ENCODE data around the gene PPCS.

PPCS gene

DNA sequence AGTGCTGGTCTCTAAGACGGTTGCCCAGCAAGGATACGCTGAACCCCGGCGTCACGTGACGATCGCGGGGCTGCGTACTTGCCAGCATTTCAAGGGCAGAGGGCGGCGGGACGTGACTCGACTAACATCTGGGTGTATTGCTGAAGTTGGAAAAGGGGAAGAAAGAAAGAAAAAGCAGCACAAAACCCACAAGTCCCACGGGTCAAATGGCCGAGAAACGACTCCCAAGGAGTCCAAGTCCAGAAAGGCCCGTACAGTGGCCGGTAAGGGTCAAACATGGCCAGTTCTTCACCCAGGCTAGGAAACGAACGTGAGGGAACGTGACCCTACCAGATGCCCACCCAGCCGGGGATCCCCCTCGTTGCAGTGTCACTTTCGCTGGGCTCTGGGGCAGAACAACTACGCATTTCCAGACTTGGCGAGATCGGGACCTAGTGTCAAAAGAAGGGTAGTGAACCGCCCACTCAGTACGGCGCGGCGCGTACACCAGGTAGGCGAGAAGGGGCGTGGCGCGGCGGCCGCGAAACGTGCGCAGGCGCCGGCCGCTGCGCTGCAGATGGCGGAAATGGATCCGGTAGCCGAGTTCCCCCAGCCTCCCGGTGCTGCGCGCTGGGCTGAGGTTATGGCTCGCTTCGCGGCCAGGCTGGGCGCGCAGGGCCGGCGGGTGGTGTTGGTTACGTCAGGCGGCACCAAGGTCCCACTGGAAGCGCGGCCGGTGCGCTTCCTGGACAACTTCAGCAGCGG lies at the start of gene PPCS, which contains the start of gene ZMYND12:
Gene PPCS (plus strand): TSS at position 534 of the 744 bp plus-strand sequence. CDS start 23 bp downstream, at position 557.
Gene ZMYND12 (minus strand): TSS at position 13 of the 744 bp plus-strand sequence. CDS start 25 bp downstream, outside the sequence.
- DNase-seq (ENCODE audit: low spot score): peak; percentile 85

DNA sequence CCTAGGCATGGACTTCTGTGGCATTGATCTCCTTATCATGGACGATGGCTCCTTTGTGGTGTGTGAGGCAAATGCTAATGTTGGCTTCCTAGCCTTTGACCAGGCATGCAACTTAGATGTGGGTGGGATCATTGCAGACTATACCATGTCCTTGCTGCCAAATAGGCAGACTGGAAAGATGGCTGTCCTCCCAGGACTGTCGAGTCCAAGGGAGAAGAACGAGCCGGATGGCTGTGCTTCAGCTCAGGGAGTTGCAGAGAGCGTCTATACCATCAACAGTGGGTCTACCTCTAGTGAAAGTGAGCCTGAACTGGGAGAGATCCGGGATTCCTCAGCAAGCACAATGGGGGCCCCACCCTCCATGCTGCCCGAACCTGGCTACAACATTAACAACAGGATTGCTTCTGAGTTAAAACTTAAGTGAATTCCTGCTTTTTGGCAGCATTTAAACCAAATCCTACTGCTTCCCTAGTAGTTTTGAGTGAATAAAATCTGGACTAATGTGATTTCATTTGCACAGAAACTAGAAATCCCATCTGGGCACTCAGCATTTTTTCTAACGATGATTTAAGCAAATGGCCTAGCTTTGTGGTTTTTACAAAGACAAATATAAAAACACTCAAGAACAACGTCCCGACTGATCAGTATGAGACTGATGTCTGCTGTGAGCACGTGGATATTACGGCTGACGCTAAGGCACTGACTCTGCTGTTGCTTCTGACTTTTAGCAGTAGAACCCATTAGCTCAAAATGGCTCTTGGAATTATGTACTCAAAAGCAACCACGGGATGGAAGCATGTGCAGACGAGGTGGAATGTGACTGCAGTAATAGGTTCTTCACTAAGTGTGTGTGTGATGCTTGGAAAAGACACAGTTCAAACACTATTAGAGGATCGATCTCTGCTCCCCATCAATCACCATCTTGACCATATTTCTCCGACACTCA lies 41.5 kb upstream of the PPCS start:
- no peak for DNase-seq (ENCODE audit: low spot score)

DNA sequence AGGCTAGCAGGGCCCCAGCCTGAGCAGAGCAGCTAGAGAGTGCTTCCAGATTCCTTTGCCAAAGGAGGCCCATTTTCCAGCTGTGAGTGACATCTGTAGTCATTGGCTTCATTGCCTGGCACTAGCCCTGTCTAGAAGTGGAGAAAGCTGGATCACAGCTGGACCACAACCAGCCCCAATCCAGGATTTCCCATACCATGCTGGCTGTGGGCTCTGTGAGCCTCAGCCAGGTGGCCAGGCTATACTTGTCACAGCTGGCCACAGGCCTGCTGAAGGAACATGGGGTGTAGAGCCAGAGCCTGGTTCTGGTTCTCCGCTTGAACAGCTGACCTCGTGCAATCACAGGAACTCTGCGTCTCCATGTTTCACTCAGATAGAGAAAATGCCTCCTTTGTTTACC lies 39.2 kb upstream of the PPCS start:
- no peak for DNase-seq (ENCODE audit: low spot score)

DNA sequence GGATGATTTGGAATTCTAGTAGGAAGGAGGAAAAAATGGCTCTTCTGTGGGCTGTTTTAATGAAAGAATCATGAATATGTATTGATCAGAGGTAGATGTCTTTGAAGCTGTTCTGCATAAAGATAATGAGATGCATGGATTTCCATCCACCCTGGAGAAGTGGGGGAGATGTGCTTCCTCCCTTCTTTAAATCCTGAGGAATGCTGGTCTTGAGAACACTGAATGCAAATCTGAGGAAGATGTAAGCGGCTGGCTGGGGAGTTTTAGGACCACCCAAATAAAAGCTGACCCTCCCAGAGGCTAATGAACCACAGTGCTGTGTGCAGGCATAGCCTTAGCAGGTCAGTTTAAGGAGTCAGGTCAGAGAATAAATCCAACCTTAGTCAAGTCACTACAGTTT lies 37.8 kb upstream of the PPCS start:
- no peak for DNase-seq (ENCODE audit: low spot score)

DNA sequence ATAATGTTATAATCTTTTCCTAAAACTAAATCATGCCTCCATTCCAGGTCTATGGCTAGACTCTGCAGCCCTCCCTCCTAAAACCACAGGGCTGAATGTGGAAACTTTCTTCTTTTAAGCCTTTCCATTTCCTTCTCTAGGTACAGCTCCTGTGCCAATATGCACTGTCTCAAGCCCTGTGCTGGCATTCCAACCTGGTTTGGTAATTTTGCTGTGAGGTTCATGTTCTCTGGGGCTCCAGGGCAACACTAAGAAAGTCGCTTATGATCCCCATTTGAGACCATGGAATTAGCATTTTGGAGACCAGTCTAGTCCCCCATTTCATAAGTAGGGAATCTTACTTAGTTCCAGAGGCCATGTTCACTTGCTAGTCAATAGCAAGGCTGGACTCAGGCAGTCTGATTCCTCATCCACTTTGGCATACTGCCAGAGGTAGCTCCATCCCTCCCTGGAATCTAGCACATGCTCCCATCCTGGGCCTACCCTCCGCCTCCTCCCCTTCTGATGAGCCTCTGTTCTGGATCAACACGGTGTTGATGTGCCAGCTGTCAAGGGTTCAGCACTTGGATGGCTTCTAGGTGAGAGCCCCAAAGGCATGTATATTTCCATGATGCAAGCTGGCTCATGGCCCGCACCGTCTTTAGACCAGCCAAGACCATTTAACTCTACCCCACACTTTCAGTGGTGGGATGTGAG lies 37.1 kb upstream of the PPCS start:
- DNase-seq (ENCODE audit: low spot score): peak; percentile 5

DNA sequence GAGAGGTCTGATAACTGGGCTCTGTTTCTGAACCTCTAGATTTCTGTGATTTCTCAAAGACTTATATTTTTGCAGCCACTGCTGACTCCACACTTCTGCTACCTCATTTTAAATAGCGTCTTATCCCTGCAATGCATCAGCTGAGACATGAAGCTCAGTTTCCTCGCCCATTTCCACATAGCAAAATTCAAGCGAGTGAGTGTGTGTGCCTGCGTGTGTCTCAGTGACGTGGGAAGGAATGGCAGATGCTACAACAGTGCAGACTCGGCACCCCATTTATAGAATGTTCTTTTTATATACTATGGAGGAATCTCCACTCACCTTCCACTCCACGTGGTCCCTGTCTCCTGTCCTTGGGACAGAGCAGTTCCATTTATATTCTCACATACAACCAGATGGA lies 36.2 kb upstream of the PPCS start:
- peak; percentile 56 for DNase-seq (ENCODE audit: low spot score)

DNA sequence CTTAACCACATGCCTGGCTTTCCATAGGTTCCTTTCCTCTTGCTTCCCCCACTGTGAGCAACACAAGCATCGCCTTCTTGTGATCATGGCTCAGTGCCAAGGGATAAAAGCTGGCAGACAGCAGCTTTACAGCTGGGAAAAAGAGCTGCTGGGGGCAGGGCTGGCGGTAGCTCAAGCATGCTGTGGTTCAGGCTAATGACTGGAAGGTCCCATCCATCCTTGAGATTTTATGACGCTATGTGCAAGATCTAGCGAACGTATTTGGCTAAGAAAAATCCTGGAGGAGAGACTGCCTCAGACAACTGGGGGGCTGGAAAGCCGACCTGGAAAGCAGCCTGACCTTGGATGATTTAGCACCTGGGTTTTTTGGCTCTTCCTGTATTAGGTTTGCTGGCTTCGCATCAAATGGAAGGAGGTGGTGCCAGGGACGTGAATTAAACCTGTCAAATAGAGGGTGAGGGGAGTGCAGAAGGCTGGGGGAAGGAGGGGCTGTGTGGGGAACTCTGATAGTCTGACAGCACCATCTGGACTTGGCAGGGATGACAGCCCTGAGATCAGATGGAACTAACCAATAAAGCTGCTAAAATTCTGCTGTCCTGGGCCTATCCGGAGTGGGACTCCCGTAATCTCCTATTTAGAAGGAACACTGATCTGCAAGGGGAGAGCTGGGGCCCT lies 35.3 kb upstream of the PPCS start:
- DNase-seq (ENCODE audit: low spot score): peak; percentile 77

DNA sequence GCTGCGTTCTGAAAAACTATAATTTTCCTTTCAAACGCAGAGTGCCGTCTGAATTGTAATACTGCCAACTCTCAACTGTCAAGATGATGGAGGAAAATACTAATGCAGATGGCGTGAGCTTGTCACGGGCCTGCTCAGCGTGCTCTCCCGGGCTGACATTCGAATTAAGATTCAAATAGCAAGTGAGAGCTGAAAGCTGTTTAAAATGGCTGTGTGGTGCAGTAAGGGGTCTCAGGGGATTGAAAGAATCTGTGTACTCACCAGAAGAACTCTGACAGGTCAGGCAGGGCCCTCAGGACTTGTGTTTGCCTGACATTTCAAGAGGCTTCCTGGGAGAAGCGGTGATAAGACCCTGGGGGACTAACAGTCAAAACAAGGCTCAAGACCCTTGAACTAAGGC lies 33.6 kb upstream of the PPCS start:
- peak; percentile 34 for DNase-seq (ENCODE audit: low spot score)

DNA sequence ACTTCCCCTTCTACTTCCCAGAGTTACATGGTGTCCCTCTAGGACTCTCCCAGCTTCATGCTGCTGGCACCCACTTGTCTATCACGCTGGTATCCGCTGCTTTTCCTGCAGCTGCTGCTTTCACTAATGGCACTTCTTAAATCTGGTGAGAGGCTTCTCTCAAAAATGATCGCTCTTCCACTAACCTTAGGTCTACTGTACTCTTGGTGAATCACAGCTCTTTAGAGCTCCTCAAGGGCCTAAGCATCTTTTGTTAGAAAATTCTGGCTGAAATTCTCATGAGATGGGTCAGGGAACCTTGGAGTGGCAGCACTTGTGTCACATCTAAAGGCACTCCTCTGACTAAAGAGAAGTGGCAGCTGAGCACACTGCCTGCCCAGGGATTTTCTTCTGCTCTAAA lies 32.7 kb upstream of the PPCS start:
- no peak for DNase-seq (ENCODE audit: low spot score)

DNA sequence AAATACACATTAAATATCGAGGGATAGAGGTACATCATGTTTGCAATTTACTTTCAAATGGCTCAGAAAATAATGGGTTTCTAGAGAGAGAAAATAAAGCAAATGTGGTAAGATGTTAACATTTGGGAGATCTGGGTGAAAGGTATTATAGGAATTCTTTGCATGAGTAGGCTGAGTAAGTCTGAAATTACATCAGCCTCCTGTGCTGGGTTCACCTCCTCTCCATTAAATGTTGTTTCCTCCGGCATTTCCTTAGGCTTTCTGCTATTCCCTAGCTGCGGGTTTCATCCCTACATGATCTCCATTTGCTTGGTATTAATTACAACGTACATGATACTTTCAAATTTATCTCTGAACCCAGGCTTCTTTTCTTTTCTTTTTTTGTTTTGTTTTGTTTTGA lies 32.1 kb upstream of the PPCS start:
- DNase-seq (ENCODE audit: low spot score): no peak

DNA sequence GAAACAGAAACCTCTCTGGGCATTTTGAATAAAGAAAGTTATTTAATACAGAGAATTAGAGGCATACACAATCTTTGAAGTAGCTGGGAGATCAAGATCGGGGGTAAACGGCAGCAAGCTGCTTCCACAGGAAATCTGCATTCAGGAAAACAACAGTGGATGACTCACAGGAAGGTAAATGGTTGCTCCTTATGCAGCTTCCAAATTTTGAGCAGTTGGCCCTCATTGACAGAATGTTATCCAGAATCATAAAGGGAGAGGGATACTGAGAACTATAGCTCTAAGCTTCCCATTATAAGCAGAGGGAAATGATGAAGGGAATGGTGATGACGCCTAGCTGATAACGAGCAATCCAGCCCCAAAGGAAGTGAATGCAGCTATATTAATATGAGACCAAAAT lies 29.1 kb upstream of the PPCS start:
- DNase-seq (ENCODE audit: low spot score): no peak

DNA sequence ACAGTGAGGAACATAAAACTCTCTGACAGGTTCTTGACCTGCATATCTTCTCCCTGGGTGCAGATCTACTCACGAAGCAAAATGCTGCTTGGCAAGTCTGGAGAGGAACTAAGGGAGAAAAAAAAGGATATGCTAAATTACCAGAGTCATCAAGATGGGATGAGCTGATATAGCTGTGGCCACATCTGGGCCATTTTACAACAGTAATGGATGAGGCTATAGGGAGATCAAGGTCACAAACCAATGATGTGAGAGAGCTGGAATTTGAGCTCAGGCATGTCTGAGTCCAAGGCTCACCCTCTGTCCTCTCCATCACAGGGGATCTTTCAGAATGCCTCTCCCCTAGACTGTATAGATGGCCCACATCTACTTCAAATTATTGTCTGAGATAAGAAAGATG lies 26.7 kb upstream of the PPCS start:
- no peak for DNase-seq (ENCODE audit: low spot score)

DNA sequence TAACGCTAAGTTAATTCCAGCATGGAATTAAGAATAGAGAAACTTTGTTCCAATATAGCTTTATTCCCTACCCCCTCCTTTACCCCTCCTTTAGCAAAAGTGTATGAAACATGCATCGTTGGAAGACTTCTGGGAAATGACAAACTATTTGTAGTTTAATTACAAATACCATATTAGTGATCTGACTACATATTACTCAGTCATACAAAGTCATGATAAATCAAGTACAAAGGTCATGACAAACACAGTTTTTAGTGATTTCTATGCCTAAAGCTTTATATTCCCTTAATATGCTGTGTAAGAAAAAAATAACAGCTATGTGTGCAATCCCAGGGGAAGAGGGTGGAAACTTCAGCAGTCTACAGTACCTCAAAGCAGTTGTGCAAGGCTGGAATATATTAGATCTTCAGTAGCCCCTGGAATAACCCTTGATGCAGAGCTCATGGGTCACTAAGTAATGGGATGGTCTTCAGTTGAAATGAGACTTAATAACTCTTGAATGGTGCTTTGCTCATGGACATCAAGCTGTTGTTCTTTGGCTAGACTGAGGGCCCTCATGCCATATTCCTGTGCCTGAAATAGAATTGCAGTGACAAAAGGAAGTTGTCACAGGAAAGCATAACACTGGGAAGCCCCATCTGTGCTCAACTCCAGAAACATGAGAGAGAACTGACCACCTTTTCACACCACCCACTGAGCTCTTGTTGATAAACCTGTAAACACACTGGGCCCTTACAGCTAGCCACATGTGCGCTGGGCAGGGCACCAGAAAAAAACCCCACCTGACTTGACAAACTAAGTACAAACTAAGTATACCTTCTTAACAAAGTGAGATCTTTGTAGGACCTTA lies 25.8 kb upstream of the PPCS start:
- no peak for DNase-seq (ENCODE audit: low spot score)

DNA sequence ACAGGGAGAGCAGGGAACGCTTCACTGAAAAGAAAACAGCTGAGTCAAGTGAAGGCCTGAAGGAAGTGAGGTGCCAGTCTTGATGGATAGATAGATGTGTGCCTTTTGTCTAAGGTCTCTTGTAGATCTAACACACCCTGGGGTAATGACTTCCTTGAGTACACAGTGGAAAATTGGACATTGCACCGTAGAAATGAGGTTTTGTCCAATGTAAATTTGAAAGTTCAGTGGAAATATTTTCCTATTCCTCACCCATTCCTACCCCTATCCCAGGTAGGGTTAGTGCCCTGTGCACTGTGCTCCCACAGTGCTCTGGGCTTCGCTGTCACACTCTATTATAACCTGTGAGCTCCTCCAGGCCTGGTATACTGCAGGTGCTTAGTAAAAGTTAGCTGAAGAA lies 24.8 kb upstream of the PPCS start:
- no peak for DNase-seq (ENCODE audit: low spot score)

DNA sequence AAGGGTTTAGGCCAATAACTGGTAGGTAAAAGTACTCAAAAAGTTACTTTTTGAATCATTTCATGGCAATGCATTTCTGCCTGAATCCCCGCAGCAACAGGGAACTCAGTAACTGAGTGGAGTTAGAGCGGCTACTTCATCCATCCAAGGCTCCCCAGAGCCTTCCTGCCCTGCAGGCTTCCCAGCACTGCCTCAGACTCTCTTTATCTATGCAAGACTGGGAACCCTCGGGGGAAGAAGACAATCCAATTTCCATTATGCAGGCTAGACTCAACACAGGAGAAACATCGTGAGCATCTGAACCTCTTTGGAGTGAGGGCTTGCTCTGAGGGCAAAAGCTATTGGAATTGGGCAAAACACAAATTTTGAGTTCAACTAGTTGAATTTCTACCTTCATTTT lies 23.6 kb upstream of the PPCS start:
- DNase-seq (ENCODE audit: low spot score): no peak

DNA sequence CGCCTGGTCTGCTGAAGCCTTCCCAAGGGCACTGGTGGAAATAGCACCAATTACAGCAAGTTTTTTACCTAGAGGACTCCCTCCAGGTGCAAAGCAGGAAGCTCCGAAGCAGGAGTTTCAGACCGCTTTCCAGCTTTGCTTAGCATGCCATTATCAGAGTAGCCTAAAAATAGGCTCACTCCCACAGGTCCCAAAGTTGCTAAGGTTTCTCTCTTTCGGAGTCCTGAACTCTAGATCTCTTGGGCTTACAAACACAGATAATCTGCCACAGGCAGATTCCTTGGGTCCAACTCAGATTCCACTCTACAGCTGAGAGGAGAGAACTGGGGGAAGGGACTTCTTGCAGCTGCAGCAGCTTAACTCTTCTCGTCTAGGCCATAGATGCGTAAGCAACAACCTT lies 23.0 kb upstream of the PPCS start:
- no peak for DNase-seq (ENCODE audit: low spot score)

DNA sequence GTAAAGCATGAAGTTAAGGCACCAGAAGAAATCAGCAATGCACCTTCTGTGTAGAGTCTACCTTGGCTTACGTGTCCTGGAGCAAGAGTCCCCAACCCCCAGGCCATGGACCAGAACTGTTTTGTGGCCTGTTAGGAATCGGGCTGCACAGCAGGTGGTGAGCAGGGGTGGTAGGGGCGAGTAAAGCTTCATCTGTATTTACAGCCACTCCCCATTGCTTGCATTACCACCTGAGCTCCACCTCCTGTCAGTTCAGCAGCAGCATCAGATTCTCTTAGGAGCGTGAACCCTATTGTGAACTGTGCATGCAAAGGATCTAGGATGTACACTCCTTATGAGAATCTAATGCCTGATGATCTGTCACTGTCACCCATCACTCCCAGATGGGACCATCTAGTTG lies 22.0 kb upstream of the PPCS start:
- DNase-seq (ENCODE audit: low spot score): no peak

DNA sequence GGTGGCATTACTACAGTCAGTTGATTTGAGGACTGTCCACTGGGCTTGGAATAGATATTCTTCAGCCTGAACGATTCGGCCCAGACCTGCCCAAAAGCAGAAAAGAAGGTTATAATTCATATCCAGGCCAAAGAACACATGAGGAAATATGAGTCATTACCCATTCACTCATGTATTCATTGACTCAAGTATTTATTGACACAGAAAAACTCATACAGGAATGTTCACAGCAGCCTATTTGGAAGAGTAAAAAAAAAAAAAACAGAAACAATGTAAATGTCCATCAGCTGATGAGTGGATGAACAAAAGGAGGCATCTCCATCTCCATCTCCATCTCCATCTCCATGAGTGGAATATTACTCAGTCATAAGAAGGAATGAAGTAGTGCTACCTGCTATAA lies 16.4 kb upstream of the PPCS start:
- no peak for DNase-seq (ENCODE audit: low spot score)

DNA sequence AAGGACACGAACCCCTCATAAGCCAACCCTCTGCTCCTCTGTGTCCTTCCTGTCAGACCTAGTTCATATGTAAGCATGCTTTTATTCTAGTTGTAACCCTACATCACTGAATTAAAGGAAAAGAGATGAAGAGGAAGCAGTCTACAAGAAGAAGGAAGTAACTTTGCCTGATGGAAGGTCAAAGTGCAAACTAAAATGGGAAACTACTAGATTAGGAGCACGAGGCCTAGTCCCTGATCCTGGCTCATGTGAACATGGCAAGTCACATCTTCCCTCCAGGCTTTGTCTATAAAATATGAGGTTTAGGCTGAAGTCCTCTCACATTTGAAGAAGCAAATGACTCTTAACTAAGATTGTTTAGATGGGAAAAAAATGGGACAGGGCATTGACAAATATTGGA lies 13.7 kb upstream of the PPCS start:
- DNase-seq (ENCODE audit: low spot score): no peak

DNA sequence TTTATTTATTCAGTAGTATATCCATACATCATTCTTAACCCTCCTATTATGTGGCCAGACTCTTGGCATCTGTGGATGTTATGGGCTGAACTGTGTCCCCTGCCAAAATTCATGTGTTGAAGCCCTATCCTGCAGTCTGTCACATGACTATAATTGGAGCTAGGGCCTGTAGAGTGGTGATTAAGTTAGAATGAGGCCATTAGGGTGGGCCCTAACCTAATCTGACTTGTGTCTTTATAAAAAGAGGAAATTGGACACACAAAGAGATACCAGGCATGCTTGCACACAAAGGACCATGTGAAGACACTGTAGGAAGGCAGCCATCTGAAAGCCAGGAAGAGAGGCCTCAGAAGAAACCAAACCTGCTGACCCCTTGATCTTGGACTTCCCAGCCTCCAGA lies 7.1 kb upstream of the PPCS start:
- no peak for DNase-seq (ENCODE audit: low spot score)

DNA sequence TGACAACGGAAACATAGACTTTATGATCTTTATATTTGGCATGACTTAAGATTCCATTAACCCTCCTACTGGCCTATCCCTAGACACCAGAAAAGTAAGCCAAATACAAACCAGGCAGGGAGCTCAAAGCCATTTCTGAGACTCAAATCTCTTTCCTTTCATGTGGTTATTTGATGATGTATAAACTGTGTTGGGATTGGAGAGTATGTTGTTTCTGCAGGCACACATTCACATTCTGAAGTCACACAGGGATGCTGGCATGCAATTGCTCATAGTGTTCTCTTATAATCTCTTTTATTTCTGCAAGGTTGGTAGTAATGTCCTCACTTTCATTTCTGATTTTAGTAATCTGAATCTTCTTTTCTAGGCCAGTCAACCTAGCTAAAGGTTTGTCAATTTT lies 6.3 kb upstream of the PPCS start:
- DNase-seq (ENCODE audit: low spot score): no peak

Measured in Ammon's horn (tissue), 1 donor.